Heart right ventricle (tissue), 16 donors: Measurements from ENCODE around the gene RNASE13. TPM values are rescaled to one million over a fixed set of nuclear protein-coding genes. Genes with fewer than 3 reads are reported as not detected.

ENCODE experiments used
- ATAC-seq, 8 donors: fragments of 200-7000 bp; cut with Tn5 transposase; one replicate each; pipeline ENCODE4 v1.9.1; 2020; ENCODE audit warnings: mild to moderate bottlenecking in 8 of 8, moderate library complexity in 8 of 8, moderate number of reproducible peaks in 1 of 8
- DNase-seq, 2 donors: peaks; one replicate each; pipeline ENCODE4 v3.0.0-alpha.2; 2020
- H3K27ac ChIP-seq, 10 donors: fragments of 200-600 bp; sonication (generic) in 2 of 10; one replicate each; pipeline versions ENCODE4 v1.5.0 to v1.8.0; 2020 to 2022; ENCODE audit warnings: mild to moderate bottlenecking in 3 of 10
- H3K27me3 ChIP-seq, 7 donors: fragments of 200-600 bp; one replicate each; pipeline ENCODE4 v1.8.0; 2021 to 2022; ENCODE audit warnings: mild to moderate bottlenecking in 2 of 7
- H3K36me3 ChIP-seq, 9 donors: fragments of 200-600 bp; sonication (generic) in 1 of 9; one replicate each; pipeline versions ENCODE4 v1.5.0 to v1.8.0; 2020 to 2022; ENCODE audit warnings: mild to moderate bottlenecking in 2 of 9
- H3K4me1 ChIP-seq, 9 donors: fragments of 200-600 bp; sonication (generic) in 1 of 9; one replicate each; pipeline versions ENCODE4 v1.5.0 to v1.8.0; 2020 to 2022; ENCODE audit warnings: mild to moderate bottlenecking in 4 of 9
- H3K4me3 ChIP-seq, 10 donors: fragments of 200-600 bp; sonication (generic) in 2 of 10; one replicate each; pipeline versions ENCODE4 v1.5.0 to v1.8.0; 2020 to 2022; ENCODE audit warnings: mild to moderate bottlenecking in 7 of 10, moderate library complexity in 2 of 10
- H3K9me3 ChIP-seq, 11 donors: fragments of 200-600 bp in 10 of 11; sonication (generic) in 2 of 11; one replicate each; pipeline versions ENCODE4 v1.5.0 to v1.8.0; 2013 to 2022; ENCODE audit warnings: mild to moderate bottlenecking in 2 of 11, control low read depth in 1 of 11, moderate library complexity in 1 of 11
- CTCF ChIP-seq, 9 donors: fragments of 200-600 bp; sonication (generic) in 2 of 9; IDR thresholded peaks; one replicate each; pipeline versions ENCODE4 v1.5.0 to v1.8.0; 2021 to 2022; ENCODE audit warnings: antibody characterized with exemption in 9 of 9, mild to moderate bottlenecking in 5 of 9, moderate library complexity in 1 of 9
- WGBS, 2 donors: extraction: QIAGEN DNeasy Blood & Tissue Kit; methylation state at CpG; one replicate each; pipeline ENCODE4 v1.1.7; 2013; ENCODE audit warnings: inconsistent platforms in 1 of 2; 5-methylcytosine and 5-hydroxymethylcytosine counted together
- intact Hi-C, 10 donors: fragments of 100-400 bp; cut with DNase I; formaldehyde crosslinking; loops; one replicate each; pipeline versions ENCODE4 v1.11.1 to v1.14.2; 2022
- polyA plus RNA-seq, 2 donors: library from polyadenylated mRNA; stranded (reverse); fragments of 200-250 nt; gene quantifications; one replicate each; pipeline ENCODE4 v1.2.3, GENCODE V29; 2013
- total RNA-seq, 10 donors: library from RNA; stranded (reverse); fragmentation: NEBNext Ultra II Directional in 3 of 10; extraction: Animal tissue kit (Norgen Biotek cat#: 25700) in 3 of 10; gene quantifications; one replicate each; pipeline versions ENCODE4 v1.2.1 to v1.2.4, GENCODE V29; 2021 to 2023
- donor health status: Arrhythmogenic right ventricular cardiomyopathy.
- donor health status: ischemic (EF 13 %, LVEDD 7.1; RV severe dilation, severe dysfunction).
- donor health status: healthy with polysubstance abuse.
- donor health status: DM: no; HTN: yes; CAD: no.
- donor health status: DM: no; HTN: no; CAD: no.
- donor health status: ischemic (EF 25% LVEDD 6.9; RV normal size, moderate dysfunction).
- donor health status: ischemic (EF 25% LVEDD 5.7; RV mildly dilated, moderate dysfunction).
- donor health status: healthy.
- donor health status: DM: yes; HTN: yes; CAD: no.
- donor health status: Ischemic cardiomyopathy.
- donor health status: ischemic (EF 35%, LVEDD 5.7; RV mildly dilated, moderate dysfunction).
- donor health status: nonischemic (EF 11% LVEDD 7.7; RV severe dilation, severe dysfunction).
- donor health status: DM: yes; HTN: yes; CAD: no.
- donor health status: PGD.
- donor health status: ischemic (EF 29% LVEDD 5.4; RV normal size, mild dysfunction).
- donor health status: nonischemic (EF 23%, LVEDD 6.1; RV moderate dilation, normal function).

The RNASE13 gene
- total and polyA plus RNA-seq, 12 donors, result not detected

GRCh38 chr14:21018781-21019180, 15.8 kb downstream of the RNASE13 start:
- 96% methylated on average over 3 of the region's 3 CpGs for WGBS, 2 donors
- Histone ChIP-seq H3K27ac (peak overlapping the region in 1 of 10 donors; percentile 4), H3K4me3 (no peak overlapping the region), H3K4me1 (peaks cover 5 to 61% (median 25%) of the 10 kb centered on the region in 9 donors), H3K27me3 (peaks cover 0 to under 1% (median 0%) of the 10 kb centered on the region in 7 donors), H3K9me3 (no peaks in the 10 kb centered on the region), H3K36me3 (peaks cover 0 to 72% (median 35%) of the 10 kb centered on the region in 9 donors)
- intact Hi-C loops, result loop anchor here in 5 of 10 donors (2.0 to 5.0 kb wide), 2 partner anchors 20 to 74 kb away; no protein-coding TSS in a partner anchor
- no peak for TF ChIP-seq CTCF (IDR thresholded peaks at IDR 0.05)
- no peak for DNase-seq
- ATAC-seq, result no peak

DNA sequence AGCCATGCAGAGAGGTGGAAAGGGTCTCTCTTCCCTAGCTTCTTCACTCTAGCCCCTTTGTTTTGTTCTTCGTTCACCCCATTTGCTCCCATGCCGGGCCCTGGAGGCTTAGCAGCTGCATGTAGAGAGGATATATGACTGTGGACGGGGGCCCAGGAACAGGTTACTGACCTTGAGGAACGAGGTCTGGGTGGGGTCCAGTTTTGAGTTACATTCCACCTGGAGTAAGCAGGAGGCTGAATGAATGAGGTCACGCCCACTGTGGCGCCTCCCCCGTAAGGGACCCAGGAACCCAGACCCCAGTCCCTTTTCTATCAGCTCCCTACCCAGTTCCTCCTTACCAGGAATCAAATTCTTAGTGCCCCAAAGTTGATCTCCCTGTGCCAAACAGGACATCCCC, 16.3 kb downstream of the RNASE13 start:
- TF ChIP-seq CTCF (IDR thresholded peaks at IDR 0.05), result no peak
- H3K9me3 ChIP-seq, result no peaks in the 10 kb centered on the region
- WGBS, 2 donors, result 75 to 84% methylated on average over 7 of the region's 7 CpGs
- ATAC-seq (no peak), DNase-seq (no peak)
- H3K36me3 ChIP-seq, result peaks cover 0 to 72% (median 35%) of the 10 kb centered on the region in 9 donors
- H3K4me1 ChIP-seq, result peaks cover 0 to 57% (median 20%) of the 10 kb centered on the region in 9 donors
- intact Hi-C loops, result loop anchor here in 5 of 10 donors (2.0 to 5.0 kb wide), 2 partner anchors 21 to 74 kb away; no protein-coding TSS in a partner anchor
- peak overlapping the region in 1 of 10 donors; percentile 14 for H3K27ac ChIP-seq
- no peaks in the 10 kb centered on the region for H3K27me3 ChIP-seq
- no peak overlapping the region for H3K4me3 ChIP-seq

- H3K9me3 ChIP-seq, result no peaks in the 10 kb centered on the region
- 73% methylated on average over 28 of the region's 28 CpGs for WGBS, 2 donors
- DNase-seq (no peak), ATAC-seq (peak in 1 of 8 donors; percentile 12)
- no peaks in the 10 kb centered on the region for H3K27me3 ChIP-seq
- intact Hi-C loops, result loop anchor here in 5 of 10 donors (2.0 to 5.0 kb wide), 2 partner anchors 21 to 75 kb away; no protein-coding TSS in a partner anchor
- peaks cover 0 to 72% (median 35%) of the 10 kb centered on the region in 9 donors for H3K36me3 ChIP-seq
- H3K4me3 ChIP-seq, result no peak overlapping the region
- peaks cover 0 to 51% (median 14%) of the 10 kb centered on the region in 9 donors for H3K4me1 ChIP-seq
- no peak for TF ChIP-seq CTCF (IDR thresholded peaks at IDR 0.05)
- H3K27ac ChIP-seq, result peak overlapping the region in 1 of 10 donors; percentile 14
These were observed 16.9 kb downstream of the RNASE13 start for GRCh38 chr14:21017528-21018245.

GRCh38 chr14:21016413-21017190, 18.0 kb downstream of the RNASE13 start:
- no peak for DNase-seq
- Histone ChIP-seq H3K27ac (peak overlapping the region in 1 of 10 donors; percentile 3), H3K9me3 (no peaks in the 10 kb centered on the region), H3K4me3 (no peak overlapping the region), H3K36me3 (peaks cover 0 to 61% (median 33%) of the 10 kb centered on the region in 9 donors), H3K27me3 (no peaks in the 10 kb centered on the region), H3K4me1 (peaks cover 0 to 40% (median 6%) of the 10 kb centered on the region in 9 donors)
- no peak for ATAC-seq
- intact Hi-C loops, result loop anchor here in 5 of 10 donors (5.0 kb wide), 1 partner anchor 76 kb away; no protein-coding TSS in a partner anchor
- 62 to 67% methylated on average over 9 of the region's 9 CpGs for WGBS, 2 donors
- TF ChIP-seq CTCF (IDR thresholded peaks at IDR 0.05), result no peak
